A673 (cell line): ENCODE measurements around the gene NCAPH2.

Source experiments
- EZH2 ChIP-seq: fragments of 200-600 bp; sonication (generic); IDR thresholded peaks from 2 replicates; pipeline ENCODE4 v1.6.1; 2017; ENCODE audit warnings: borderline replicate concordance, low read depth, mild to moderate bottlenecking, mixed read lengths, antibody characterized with exemption, low read length; ENCODE audit not compliant: poor library complexity, severe bottlenecking
- TF ChIP-seq, protein P1 (sequence below): fragments of 300-800, 200-600 bp; sonication (generic); conservative IDR thresholded peaks from 2 replicates; pipeline ENCODE4 v1.5.1; 2017; ENCODE audit warnings: low read depth, mild to moderate bottlenecking, antibody characterized with exemption, low read length, moderate library complexity, mixed read lengths

DNA sequence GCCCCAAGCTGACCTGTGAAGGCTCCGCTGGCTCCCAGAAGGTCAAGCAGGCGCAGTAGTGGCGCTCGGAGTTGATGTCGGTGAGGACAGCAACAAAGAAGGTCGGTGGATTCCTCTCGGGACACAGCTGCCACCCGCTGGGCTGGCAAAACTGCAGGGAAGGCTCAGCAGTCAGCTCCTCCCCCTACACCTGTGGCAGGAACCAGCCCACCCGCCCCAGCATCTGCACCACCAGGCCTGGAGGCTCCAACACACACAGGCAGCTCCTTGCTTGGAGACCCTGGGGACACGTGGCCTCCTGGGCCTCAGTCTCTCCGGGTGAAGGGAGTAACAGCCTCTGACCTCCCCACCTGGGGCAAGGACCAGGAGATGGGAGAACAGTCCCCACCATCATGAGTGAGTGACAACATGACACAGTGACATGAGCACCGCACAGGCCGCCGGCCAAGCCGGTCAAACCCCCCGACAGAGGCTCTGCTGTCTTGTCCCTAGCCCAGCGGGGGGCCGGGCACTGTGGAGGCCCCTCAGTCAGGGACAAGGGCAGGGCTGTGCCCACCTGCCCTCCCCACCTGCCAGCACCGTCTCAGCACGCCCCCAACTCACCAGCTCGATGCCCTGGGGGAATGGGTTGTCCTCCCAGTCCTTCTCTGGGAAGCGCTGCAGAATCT, 40.1 kb upstream of the NCAPH2 start:
- TF ChIP-seq, protein P1, sequence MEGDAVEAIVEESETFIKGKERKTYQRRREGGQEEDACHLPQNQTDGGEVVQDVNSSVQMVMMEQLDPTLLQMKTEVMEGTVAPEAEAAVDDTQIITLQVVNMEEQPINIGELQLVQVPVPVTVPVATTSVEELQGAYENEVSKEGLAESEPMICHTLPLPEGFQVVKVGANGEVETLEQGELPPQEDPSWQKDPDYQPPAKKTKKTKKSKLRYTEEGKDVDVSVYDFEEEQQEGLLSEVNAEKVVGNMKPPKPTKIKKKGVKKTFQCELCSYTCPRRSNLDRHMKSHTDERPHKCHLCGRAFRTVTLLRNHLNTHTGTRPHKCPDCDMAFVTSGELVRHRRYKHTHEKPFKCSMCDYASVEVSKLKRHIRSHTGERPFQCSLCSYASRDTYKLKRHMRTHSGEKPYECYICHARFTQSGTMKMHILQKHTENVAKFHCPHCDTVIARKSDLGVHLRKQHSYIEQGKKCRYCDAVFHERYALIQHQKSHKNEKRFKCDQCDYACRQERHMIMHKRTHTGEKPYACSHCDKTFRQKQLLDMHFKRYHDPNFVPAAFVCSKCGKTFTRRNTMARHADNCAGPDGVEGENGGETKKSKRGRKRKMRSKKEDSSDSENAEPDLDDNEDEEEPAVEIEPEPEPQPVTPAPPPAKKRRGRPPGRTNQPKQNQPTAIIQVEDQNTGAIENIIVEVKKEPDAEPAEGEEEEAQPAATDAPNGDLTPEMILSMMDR = no peak
- TF ChIP-seq EZH2 = no peak
